Natural killer cell (primary cell): Measurements from ENCODE around the gene HM13. TPM values are rescaled to one million over a fixed set of nuclear protein-coding genes. Genes with fewer than 3 reads are reported as not detected.
"Not testable (repeated sequence)": the region's sequence is repeated elsewhere in the genome, so short reads cannot be mapped to it uniquely, and the experiment has no call there.

Experiments used
- ATAC-seq, 3 donors: fragments of 150-1000 bp in 2 of 3; fragments of 200-7000 bp in 1 of 3; cut with Tn5 transposase; 1 replicate in 1 of 3; 2 replicates in 2 of 3; pipeline ENCODE4 v1.10.0; 2021; ENCODE audit warnings: mild to moderate bottlenecking in 2 of 3, moderate library complexity in 2 of 3
- DNase-seq, 2 donors: peaks; one replicate each; pipeline versions ENCODE4 v3.0.0 to v3.0.0-alpha.2; 2013 to 2021; ENCODE audit warnings: mixed read lengths in 1 of 2
- H3K27ac ChIP-seq: one replicate; pipeline ENCODE4 v1.5.1; 2013; ENCODE audit warnings: mild to moderate bottlenecking, low read length
- H3K27me3 ChIP-seq: one replicate; pipeline ENCODE4 v1.6.1; 2013; ENCODE audit warnings: low read length; ENCODE audit not compliant: control insufficient read depth, insufficient read depth
- H3K36me3 ChIP-seq: one replicate; pipeline ENCODE4 v1.6.1; 2013; ENCODE audit warnings: low read length; ENCODE audit not compliant: control insufficient read depth, insufficient read depth
- H3K4me1 ChIP-seq: one replicate; pipeline ENCODE4 v1.6.1; 2013; ENCODE audit warnings: low read length; ENCODE audit not compliant: control insufficient read depth, insufficient read depth
- H3K4me3 ChIP-seq: one replicate; pipeline ENCODE4 v1.5.1; 2013; ENCODE audit warnings: low read length
- H3K9me3 ChIP-seq: one replicate; pipeline ENCODE4 v1.6.1; 2013; ENCODE audit warnings: low read length; ENCODE audit not compliant: control insufficient read depth, insufficient read depth
- H3K27ac Mint-ChIP-seq, 2 donors: one replicate each; pipeline ENCODE4 v1.8.0; 2022; ENCODE audit warnings: mild to moderate bottlenecking in 2 of 2, mixed read lengths in 2 of 2, moderate library complexity in 1 of 2
- H3K27me3 Mint-ChIP-seq, 2 donors: one replicate each; pipeline ENCODE4 v1.8.0; 2022; ENCODE audit warnings: low read depth in 2 of 2, mixed read lengths in 2 of 2
- H3K36me3 Mint-ChIP-seq: one replicate; pipeline ENCODE4 v1.8.0; 2022; ENCODE audit warnings: mixed read lengths
- H3K4me1 Mint-ChIP-seq, 2 donors: one replicate each; pipeline ENCODE4 v1.8.0; 2022; ENCODE audit warnings: mixed read lengths in 2 of 2
- H3K4me3 Mint-ChIP-seq: one replicate; pipeline ENCODE4 v1.8.0; 2022; ENCODE audit warnings: mild to moderate bottlenecking, moderate library complexity, mixed read lengths
- H3K9me3 Mint-ChIP-seq, 2 donors: one replicate each; pipeline ENCODE4 v1.8.0; 2022; ENCODE audit warnings: mixed read lengths in 2 of 2
- CTCF ChIP-seq: fragments of 200-600 bp; IDR thresholded peaks from one replicate; pipeline ENCODE4 v1.8.0; 2022; ENCODE audit warnings: antibody characterized with exemption
- WGBS: methylation state at CpG from one replicate; pipeline ENCODE4 v1.1.7; 2013; ENCODE audit warnings: missing lambda C conversion rate; ENCODE audit not compliant: insufficient coverage; 5-methylcytosine and 5-hydroxymethylcytosine counted together
- intact Hi-C: fragments of 100-400 bp; cut with micrococcal nuclease; formaldehyde crosslinking; loops from one replicate; pipeline ENCODE4 v1.14.2; 2022
- total RNA-seq, 4 donors: library from RNA; stranded (reverse); fragments of 120-200 nt in 1 of 4; gene quantifications; one replicate each; pipeline versions ENCODE4 v1.2.3 to v1.2.4, GENCODE V29; 2013 to 2022

HM13 gene
- total RNA-seq, 3 donors from 2014 or later (not counting 1 experiment from before 2014, with no cell fraction given): 97.5 to 135 (median 104) TPM

- peak overlapping the region; percentile 17 for H3K4me3 Mint-ChIP-seq
- no peak overlapping the region for H3K27ac Mint-ChIP-seq
- peaks cover 25% of the 10 kb centered on the region for H3K27me3 ChIP-seq
Observed at GRCh38 chr20:31607640-31608250, 93.5 kb downstream of the HM13 start.

DNA sequence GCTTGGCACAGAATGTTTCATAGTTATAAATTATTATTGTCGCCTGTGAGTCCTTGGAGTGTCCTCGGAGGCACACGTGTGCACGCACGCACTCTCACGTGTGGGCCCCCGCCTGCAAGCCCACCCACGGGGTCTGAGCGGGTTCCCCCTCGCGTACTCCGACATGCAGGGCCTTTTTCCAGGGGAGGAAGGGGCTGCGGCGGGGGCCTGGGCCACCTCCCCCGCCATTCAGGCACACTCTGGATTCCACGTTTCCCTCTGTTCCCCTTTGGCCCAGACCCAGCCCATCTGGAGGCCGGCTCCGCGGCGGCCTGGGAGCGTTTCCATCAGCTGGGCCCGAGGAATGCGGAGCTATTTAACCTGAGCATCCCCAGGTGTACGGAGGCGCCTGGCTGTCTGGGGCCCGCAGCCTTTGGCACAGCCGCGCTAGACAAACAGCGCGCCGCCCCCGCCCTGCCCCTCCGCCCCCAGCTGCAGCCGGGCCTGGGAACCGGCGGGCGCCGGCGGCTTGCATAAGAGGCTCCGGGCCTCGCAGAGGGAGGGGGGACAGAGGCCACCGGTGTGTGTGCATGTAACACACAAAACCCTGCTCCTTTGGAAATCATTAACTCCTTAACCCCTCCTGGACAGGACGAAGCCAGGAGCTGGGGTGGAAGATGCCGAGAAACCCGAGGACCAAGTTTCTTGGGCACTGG is 94.2 kb downstream of the HM13 start:
- WGBS: 28% methylated on average over 44 of the region's 45 CpGs
- H3K9me3 ChIP-seq: no peaks in the 10 kb centered on the region
- no peak for ATAC-seq
- TF ChIP-seq CTCF: no peak
- H3K27ac Mint-ChIP-seq: no peak overlapping the region
- peaks cover 29% of the 10 kb centered on the region for H3K4me1 ChIP-seq
- no peak for DNase-seq
- intact Hi-C loops: no loop called here
- peaks cover 25% of the 10 kb centered on the region for H3K27me3 ChIP-seq
- H3K36me3 ChIP-seq: no peaks in the 10 kb centered on the region
- no peak overlapping the region for H3K4me3 ChIP-seq
- no peaks in the 10 kb centered on the region for H3K36me3 Mint-ChIP-seq
- no peaks in the 10 kb centered on the region for H3K9me3 Mint-ChIP-seq
- no peak overlapping the region for H3K27ac ChIP-seq
- peaks cover 22 to 33% of the 10 kb centered on the region in 2 donors for H3K4me1 Mint-ChIP-seq
- no peak overlapping the region for H3K4me3 Mint-ChIP-seq
- peaks cover 11 to 29% of the 10 kb centered on the region in 2 donors for H3K27me3 Mint-ChIP-seq

More at GRCh38 chr20:31607640-31608250, 93.5 kb downstream of the HM13 start:
- Mint-ChIP-seq H3K9me3 (no peaks in the 10 kb centered on the region), H3K27me3 (peaks cover 15 to 33% of the 10 kb centered on the region in 2 donors), H3K4me1 (peaks cover 24 to 32% of the 10 kb centered on the region in 2 donors), H3K36me3 (no peaks in the 10 kb centered on the region)
- intact Hi-C loops: no loop called here
- DNase-seq: no peak
- no peak for ATAC-seq
- Histone ChIP-seq H3K36me3 (no peaks in the 10 kb centered on the region), H3K4me3 (no peak overlapping the region), H3K9me3 (no peaks in the 10 kb centered on the region), H3K4me1 (peaks cover 29% of the 10 kb centered on the region), H3K27ac (no peak overlapping the region)
- WGBS: 83% methylated on average over 9 of the region's 9 CpGs
- TF ChIP-seq CTCF: no peak

GRCh38 chr20:31612271-31612640 is 98.0 kb downstream of the HM13 start:
- not testable (repeated sequence) for H3K36me3 Mint-ChIP-seq, H3K9me3 Mint-ChIP-seq, H3K9me3 ChIP-seq, H3K4me1 Mint-ChIP-seq, H3K36me3 ChIP-seq, H3K27ac Mint-ChIP-seq, H3K4me3 Mint-ChIP-seq, DNase-seq, H3K4me1 ChIP-seq, ATAC-seq, H3K27ac ChIP-seq, H3K4me3 ChIP-seq
- WGBS: 91% methylated on average over 12 of the region's 12 CpGs
- peaks cover 8 to 13% of the 10 kb centered on the region in 2 donors for H3K27me3 Mint-ChIP-seq
- H3K27me3 ChIP-seq: peaks cover 11% of the 10 kb centered on the region
- intact Hi-C loops: loop anchor here (1.0 to 2.0 kb wide), 2 partner anchors 52 to 97 kb away; partner anchors contain the start of gene HM13

- H3K4me3 ChIP-seq: no peak overlapping the region
- H3K9me3 ChIP-seq: no peaks in the 10 kb centered on the region
- DNase-seq: no peak
- H3K36me3 Mint-ChIP-seq: no peaks in the 10 kb centered on the region
- no peak overlapping the region for H3K27ac ChIP-seq
- H3K4me3 Mint-ChIP-seq: no peak overlapping the region
- ATAC-seq: no peak
- H3K27ac Mint-ChIP-seq: no peak overlapping the region
- H3K27me3 Mint-ChIP-seq: no peaks in the 10 kb centered on the region
- peaks cover 8% of the 10 kb centered on the region for H3K4me1 ChIP-seq
- intact Hi-C loops: no loop called here
- H3K27me3 ChIP-seq: peaks cover 2% of the 10 kb centered on the region
- no peaks in the 10 kb centered on the region for H3K36me3 ChIP-seq
- peaks cover 0 to 7% of the 10 kb centered on the region in 2 donors for H3K4me1 Mint-ChIP-seq
- H3K9me3 Mint-ChIP-seq: no peaks in the 10 kb centered on the region
- no peak for TF ChIP-seq CTCF
- 93% methylated on average over 8 of the region's 8 CpGs for WGBS
Observed at GRCh38 chr20:31615416-31615815, 101.2 kb downstream of the HM13 start.
